OCI-LY1 (cell line): ENCODE measurements around the gene RRP1B.

Experiments used
- H2AFZ ChIP-seq: fragments of 200-600 bp; sonication (generic), shearing (Covaris generic); 2 replicates; pipeline ENCODE4 v1.6.0; 2014; ENCODE audit warnings: antibody characterized with exemption, mild to moderate bottlenecking, low read length
- H3F3A ChIP-seq: fragments of 200-600 bp; sonication (generic), shearing (Covaris generic); 2 replicates; pipeline ENCODE4 v1.6.0; 2014; ENCODE audit warnings: mild to moderate bottlenecking, antibody characterized with exemption, low read length, moderate library complexity; ENCODE audit not compliant: insufficient read depth
- H3K27ac ChIP-seq: fragments of 200-600 bp; sonication (generic); 2 replicates; pipeline ENCODE4 v1.5.1; 2014; ENCODE audit warnings: low read length, mixed run types, mild to moderate bottlenecking, low read depth; ENCODE audit not compliant: poor library complexity, severe bottlenecking
- H3K27me3 ChIP-seq: fragments of 200-600 bp; sonication (generic); 2 replicates; pipeline ENCODE4 v1.6.0; 2014; ENCODE audit warnings: antibody characterized with exemption, mild to moderate bottlenecking, low read length, moderate library complexity; ENCODE audit not compliant: insufficient read depth
- H3K36me3 ChIP-seq: fragments of 200-600 bp; sonication (generic); 2 replicates; pipeline ENCODE4 v1.6.1; 2014; ENCODE audit warnings: mild to moderate bottlenecking, antibody characterized with exemption, low read length, moderate library complexity, mixed read lengths; ENCODE audit not compliant: insufficient read depth
- H3K4me1 ChIP-seq: fragments of 200-600 bp; sonication (generic); 2 replicates; pipeline ENCODE4 v1.5.1; 2014; ENCODE audit warnings: mild to moderate bottlenecking, low read length, moderate library complexity; ENCODE audit not compliant: insufficient read depth, severe bottlenecking
- H3K4me2 ChIP-seq: fragments of 200-600 bp; sonication (generic), shearing (Covaris generic); 2 replicates; pipeline ENCODE4 v1.6.1; 2014; ENCODE audit warnings: low read length
- H3K4me3 ChIP-seq: fragments of 200-600 bp; sonication (generic); 2 replicates; pipeline ENCODE4 v1.5.1; 2014; ENCODE audit warnings: low read length, low read depth, mild to moderate bottlenecking, mixed read lengths; ENCODE audit not compliant: poor library complexity, severe bottlenecking
- H3K79me2 ChIP-seq: fragments of 200-600 bp; shearing (Covaris generic); 2 replicates; pipeline ENCODE4 v1.6.1; 2016; ENCODE audit warnings: mixed run types, low read length, mixed read lengths; ENCODE audit not compliant: insufficient read depth
- H3K9ac ChIP-seq: fragments of 200-600 bp; sonication (generic), shearing (Covaris generic); 2 replicates; pipeline ENCODE4 v1.6.1; 2014; ENCODE audit warnings: mild to moderate bottlenecking, low read length, mixed read lengths
- H3K9me2 ChIP-seq: fragments of 200-600 bp; sonication (generic), shearing (Covaris generic); 2 replicates; pipeline ENCODE4 v1.6.1; 2014; ENCODE audit warnings: low read depth, mild to moderate bottlenecking, low read length, mixed read lengths
- H3K9me3 ChIP-seq: fragments of 200-600 bp; shearing (Covaris generic); 2 replicates; pipeline ENCODE4 v1.6.1; 2014; ENCODE audit warnings: low read length, mixed read lengths
- H4K20me1 ChIP-seq: fragments of 200-600 bp; sonication (generic), shearing (Covaris generic); 2 replicates; pipeline ENCODE4 v1.6.0; 2016; ENCODE audit warnings: mild to moderate bottlenecking, low read length; ENCODE audit not compliant: insufficient read depth
- EZH2 ChIP-seq: fragments of 200-600 bp; sonication (generic), shearing (Covaris generic); IDR thresholded peaks from 2 replicates; pipeline ENCODE4 v1.8.0; 2017; ENCODE audit warnings: borderline replicate concordance, mixed run types, mild to moderate bottlenecking, antibody characterized with exemption, low read length, moderate library complexity, mixed read lengths
- TF ChIP-seq, protein P1 (sequence below): fragments of 200-600 bp; sonication (generic), shearing (Covaris generic); IDR thresholded peaks from 2 replicates; pipeline ENCODE4 v1.5.1; 2017; ENCODE audit warnings: mild to moderate bottlenecking, antibody characterized with exemption, low read length, moderate library complexity, mixed read lengths

RRP1B gene

DNA sequence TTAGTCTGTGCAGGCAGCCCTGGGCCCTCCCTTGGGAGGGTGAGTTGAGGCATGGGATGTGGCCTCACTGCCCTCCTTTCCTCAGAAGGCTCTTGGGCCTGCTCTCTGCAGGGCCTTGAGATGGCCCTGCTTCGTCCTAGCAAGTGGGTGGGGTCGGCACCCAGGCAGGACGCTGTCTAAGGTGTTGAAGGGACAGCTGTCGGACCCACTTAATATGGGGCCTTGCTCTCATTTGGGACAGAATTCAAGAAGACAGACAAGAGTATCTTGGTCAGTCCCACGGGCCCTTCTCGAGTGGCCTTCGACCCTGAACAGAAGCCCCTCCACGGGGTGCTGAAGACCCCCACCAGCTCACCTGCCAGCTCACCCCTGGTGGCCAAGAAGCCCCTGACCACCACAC lies 33.6 kb downstream of the RRP1B start:
- Histone ChIP-seq H3K27ac (no peak overlapping the region), H3K9me3 (no peaks in the 10 kb centered on the region), H3K4me3 (no peak overlapping the region), H3K9me2 (no peaks in the 10 kb centered on the region), H3K9ac (no peak overlapping the region), H3K27me3 (no peaks in the 10 kb centered on the region), H4K20me1 (no peaks in the 10 kb centered on the region), H3K4me2 (no peak overlapping the region), H2AFZ (no peak overlapping the region), H3K4me1 (no peaks in the 10 kb centered on the region), H3K36me3 (peaks cover 92% of the 10 kb centered on the region), H3K79me2 (no peaks in the 10 kb centered on the region), H3F3A (no peaks in the 10 kb centered on the region)
- TF ChIP-seq EZH2: no peak
- TF ChIP-seq, protein P1, sequence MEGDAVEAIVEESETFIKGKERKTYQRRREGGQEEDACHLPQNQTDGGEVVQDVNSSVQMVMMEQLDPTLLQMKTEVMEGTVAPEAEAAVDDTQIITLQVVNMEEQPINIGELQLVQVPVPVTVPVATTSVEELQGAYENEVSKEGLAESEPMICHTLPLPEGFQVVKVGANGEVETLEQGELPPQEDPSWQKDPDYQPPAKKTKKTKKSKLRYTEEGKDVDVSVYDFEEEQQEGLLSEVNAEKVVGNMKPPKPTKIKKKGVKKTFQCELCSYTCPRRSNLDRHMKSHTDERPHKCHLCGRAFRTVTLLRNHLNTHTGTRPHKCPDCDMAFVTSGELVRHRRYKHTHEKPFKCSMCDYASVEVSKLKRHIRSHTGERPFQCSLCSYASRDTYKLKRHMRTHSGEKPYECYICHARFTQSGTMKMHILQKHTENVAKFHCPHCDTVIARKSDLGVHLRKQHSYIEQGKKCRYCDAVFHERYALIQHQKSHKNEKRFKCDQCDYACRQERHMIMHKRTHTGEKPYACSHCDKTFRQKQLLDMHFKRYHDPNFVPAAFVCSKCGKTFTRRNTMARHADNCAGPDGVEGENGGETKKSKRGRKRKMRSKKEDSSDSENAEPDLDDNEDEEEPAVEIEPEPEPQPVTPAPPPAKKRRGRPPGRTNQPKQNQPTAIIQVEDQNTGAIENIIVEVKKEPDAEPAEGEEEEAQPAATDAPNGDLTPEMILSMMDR: no peak

DNA sequence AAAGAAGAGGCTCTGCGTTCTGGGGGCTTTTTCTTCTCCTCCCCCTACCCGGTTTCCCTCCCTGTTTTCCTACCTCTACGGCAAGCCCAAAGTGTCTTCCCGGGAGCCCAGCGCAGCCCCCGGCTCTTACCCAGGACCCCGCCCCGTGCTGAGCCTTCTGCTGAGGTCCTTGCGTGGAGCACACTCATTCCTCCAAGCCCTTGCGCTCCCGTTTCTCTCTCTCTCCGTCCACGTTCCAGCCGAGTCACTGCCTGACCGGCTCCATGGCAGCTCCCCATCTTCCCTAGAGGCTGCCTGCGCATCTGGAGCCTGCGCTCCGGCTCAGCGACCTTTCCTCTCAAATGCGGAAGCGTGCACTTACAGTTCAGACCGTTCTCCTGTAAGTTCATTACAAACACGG lies 34.6 kb downstream of the RRP1B start:
- Histone ChIP-seq H2AFZ (no peak overlapping the region), H3K4me1 (no peaks in the 10 kb centered on the region), H3K79me2 (no peaks in the 10 kb centered on the region), H3K9ac (no peak overlapping the region), H3K9me3 (no peaks in the 10 kb centered on the region), H3K36me3 (peaks cover 82% of the 10 kb centered on the region), H3K4me3 (no peak overlapping the region), H4K20me1 (no peaks in the 10 kb centered on the region), H3K27me3 (no peaks in the 10 kb centered on the region), H3K27ac (no peak overlapping the region), H3F3A (no peaks in the 10 kb centered on the region), H3K9me2 (no peaks in the 10 kb centered on the region), H3K4me2 (no peak overlapping the region)
- TF ChIP-seq, protein P1: no peak

DNA sequence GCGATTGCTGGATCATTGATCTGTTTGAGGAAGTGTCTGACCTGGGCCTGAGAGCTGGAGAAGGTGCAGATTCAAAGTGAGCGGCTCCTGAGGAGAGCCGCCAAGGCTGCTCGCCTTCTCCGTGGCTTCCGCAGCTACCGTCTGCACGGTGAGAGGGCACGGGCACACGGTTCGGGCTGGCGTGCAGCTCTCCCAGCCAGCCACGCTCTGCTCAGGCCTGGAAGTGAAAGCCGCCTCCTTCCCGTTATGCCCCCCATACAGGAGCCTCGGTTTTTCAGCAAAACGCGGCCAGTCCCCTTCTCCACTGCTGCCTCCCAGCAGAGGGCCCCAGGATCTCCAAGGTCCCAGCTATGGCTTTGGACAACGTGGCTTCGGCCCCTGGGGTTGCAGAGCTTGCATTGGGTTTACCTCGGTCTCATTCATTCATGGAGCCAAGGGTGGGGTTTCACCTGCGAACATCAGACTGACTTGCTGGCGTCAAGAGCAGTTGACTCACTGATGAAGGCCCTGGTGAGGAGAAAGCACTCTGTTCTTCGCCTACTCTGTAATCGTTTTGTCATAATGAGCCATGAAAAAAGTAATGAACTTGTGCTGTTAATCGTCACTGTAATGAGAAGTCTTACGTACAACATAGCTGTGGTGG lies 35.2 kb downstream of the RRP1B start:
- no peak overlapping the region for H3K4me2 ChIP-seq

More for the DNA sequence above, 35.2 kb downstream of the RRP1B start:
- no peaks in the 10 kb centered on the region for H3K4me1 ChIP-seq
- no peaks in the 10 kb centered on the region for H3K9me3 ChIP-seq
- H2AFZ ChIP-seq: no peak overlapping the region
- H3K27me3 ChIP-seq: 0 out of 2 replicates have a peak, but pooled peaks cover 2% of the 10 kb centered on the region
- H3K79me2 ChIP-seq: no peaks in the 10 kb centered on the region
- TF ChIP-seq, protein P1: no peak
- no peak for TF ChIP-seq EZH2
- H3K36me3 ChIP-seq: peaks cover 76% of the 10 kb centered on the region
- H3K9ac ChIP-seq: no peak overlapping the region
- no peak overlapping the region for H3K27ac ChIP-seq
- no peaks in the 10 kb centered on the region for H4K20me1 ChIP-seq
- H3K9me2 ChIP-seq: no peaks in the 10 kb centered on the region
- no peaks in the 10 kb centered on the region for H3F3A ChIP-seq
- H3K4me3 ChIP-seq: no peak overlapping the region
